K562 (cell line): ENCODE data around the gene STMP1. TPM values are rescaled to one million over a fixed set of nuclear protein-coding genes. Genes with fewer than 3 reads are reported as not detected.

Experiments
- CHD7 ChIP-seq: fragments of 200-600 bp; sonication (generic); IDR thresholded peaks from one replicate; pipeline ENCODE4 v1.6.1; 2012; ENCODE audit warnings: mild to moderate bottlenecking, low read depth, low read length, inconsistent platforms
- MEF2D ChIP-seq: conservative IDR thresholded peaks from 2 replicates; pipeline ENCODE4 v1.6.1; 2016; ENCODE audit warnings: low read depth, missing genetic modification characterization, missing compliant biosample characterization
- RBFOX2 ChIP-seq: fragments of 200-400 bp; formaldehyde crosslinking; IDR thresholded peaks from 2 replicates; pipeline ENCODE4 v1.6.1; 2017; ENCODE audit warnings: low read depth, mild to moderate bottlenecking, low read length, moderate library complexity
- RBM39 ChIP-seq: fragments of 200-400 bp; formaldehyde crosslinking; optimal IDR thresholded peaks from 2 replicates; pipeline ENCODE3; 2018; ENCODE audit warnings: low read depth, low read length
- TAF1 ChIP-seq: IDR thresholded peaks from 2 replicates; pipeline ENCODE4 v1.6.1; 2011; ENCODE audit warnings: mild to moderate bottlenecking, low read length, moderate library complexity; ENCODE audit not compliant: insufficient read depth, control insufficient read depth, severe bottlenecking; ENCODE audit errors: extremely low read depth
- THAP7 ChIP-seq: fragments of 250-450 bp; sonication (Bioruptor Pico); IDR thresholded peaks from 2 replicates; pipeline ENCODE4 v1.5.0; 2021
- TSC22D4 ChIP-seq: fragments of 450-650 bp; IDR thresholded peaks from 2 replicates; pipeline ENCODE4 v1.6.1; 2016; ENCODE audit warnings: missing genetic modification characterization, missing biosample characterization, control low read depth
- YY1 ChIP-seq, 3 experiments: IDR thresholded peaks; 2 replicates each; pipeline ENCODE4 v1.6.1; 2011; ENCODE audit warnings: low read length in 2 of 3, mild to moderate bottlenecking in 2 of 3, moderate library complexity in 2 of 3, borderline replicate concordance in 1 of 3, control low read depth in 1 of 3, low read depth in 1 of 3; ENCODE audit not compliant: insufficient read depth in 3 of 3, insufficient replicate concordance in 2 of 3, control insufficient read depth in 1 of 3, insufficient read length in 1 of 3; ENCODE audit errors: extremely low read depth in 1 of 3
- ZHX1 ChIP-seq: fragments of 150-350 bp; conservative IDR thresholded peaks from 2 replicates; pipeline ENCODE4 v1.6.1; 2014; ENCODE audit warnings: low read length
- ZNF140 ChIP-seq: fragments of 250-450 bp; sonication (Bioruptor Pico); IDR thresholded peaks from 2 replicates; pipeline ENCODE4 v1.8.0; 2021; ENCODE audit warnings: moderate library complexity, mild to moderate bottlenecking, inconsistent platforms
- ZNF263 ChIP-seq: sonication (generic); formaldehyde crosslinking; IDR thresholded peaks from 2 replicates; pipeline ENCODE4 v1.8.0; 2022; ENCODE audit warnings: mild to moderate bottlenecking, missing genetic modification reagents, borderline replicate concordance
- ZNF41 ChIP-seq: fragments of 250-450 bp; sonication (Bioruptor Pico); conservative IDR thresholded peaks from 2 replicates; pipeline ENCODE4 v1.4.0; 2020; ENCODE audit warnings: mild to moderate bottlenecking
- ZNF696 ChIP-seq: fragments of 250-450 bp; sonication (Bioruptor Pico); conservative IDR thresholded peaks from 2 replicates; pipeline ENCODE4 v1.4.0; 2020; ENCODE audit warnings: mild to moderate bottlenecking, moderate library complexity
- ZSCAN32 ChIP-seq: fragments of 450-650 bp; formaldehyde crosslinking; IDR thresholded peaks from 2 replicates; pipeline ENCODE4 v1.4.0; 2020; ENCODE audit warnings: mild to moderate bottlenecking, moderate library complexity
- polyA plus RNA-seq, 8 experiments: library from polyadenylated mRNA; depleted of rRNA in 4 of 8; stranded (reverse) in 5 of 8; unstranded in 3 of 8; fragments of >200 nt; fragmentation: Nextera tagmentation in 2 of 8; fragmentation: Illumina TruSeq in 1 of 8; extraction: Ambion mirVana in 2 of 8; extraction: Trizol in 1 of 8; gene quantifications; 2 replicates each; pipeline versions ENCODE4 v1.2.1 to v1.2.3, GENCODE V29; 2011 to 2014; ENCODE audit warnings: inconsistent platforms in 1 of 8, missing spikeins in 1 of 8
- total RNA-seq, 7 experiments: library from RNA; depleted of rRNA in 6 of 7; stranded (reverse); fragments of >200 nt in 6 of 7; fragmentation: Illumina TruSeq in 2 of 7; extraction: Trizol in 2 of 7; gene quantifications; 2 replicates each; pipeline versions ENCODE4 v1.2.1 to v1.2.3, GENCODE V29; 2011 to 2021; ENCODE audit warnings: low replicate concordance in 1 of 7

Gene STMP1
- total and polyA plus RNA-seq, 9 of the 15 experiments (the other 6 are each of a cell fraction or from before 2014, with no cell fraction given), result 10.6 to 249 (median 56.8) TPM

- TF ChIP-seq ZNF696 (CRISPR knock-in tag) (no peak), RBM39 (no peak), RBFOX2 (no peak), TAF1 (no peak), ZNF41 (CRISPR knock-in tag) (no peak; the same call in 1 of the 2 replicates), ZSCAN32 (CRISPR knock-in tag) (no peak), ZNF263 (CRISPR knock-in tag) (no peak), MEF2D (tag) (0 out of 2 replicates have a peak, but pooled peaks have one; percentile 23), ZNF140 (CRISPR knock-in tag) (no peak), YY1 (IDR thresholded peaks at IDR 0.05; ENCODE audit: borderline replicate concordance in 1 of 3, control insufficient read depth in 1 of 3, extremely low read depth in 1 of 3, insufficient read depth in 3 of 3, insufficient read length in 1 of 3, insufficient replicate concordance in 2 of 3, low read depth in 1 of 3, low read length in 2 of 3) (no peak), TSC22D4 (no peak), CHD7 (no peak), THAP7 (peak; percentile 18; the same call in 1 of the 2 replicates), ZHX1 (no peak; the same call in 1 of the 2 replicates)
Observed at GRCh38 chr7:135662123-135662372, 266 bp upstream of the STMP1 start (continued).
